LNCaP clone FGC (cell line): ENCODE measurements around the gene NCK2.

Experiments
- DNase-seq: peaks from one replicate; pipeline ENCODE4 v3.0.0-alpha.2; 2011; ENCODE audit warnings: low read depth
- H3K4me3 ChIP-seq: 2 replicates; pipeline ENCODE4 v1.5.1; 2011; ENCODE audit warnings: mild to moderate bottlenecking, low read depth, low read length, control low read depth
- TF ChIP-seq, protein P1 (sequence below): IDR thresholded peaks from 2 replicates; pipeline ENCODE4 v1.5.1; 2012; ENCODE audit warnings: mild to moderate bottlenecking; ENCODE audit not compliant: control insufficient read depth, insufficient read depth; ENCODE audit errors: extremely low read depth

Gene NCK2

DNA sequence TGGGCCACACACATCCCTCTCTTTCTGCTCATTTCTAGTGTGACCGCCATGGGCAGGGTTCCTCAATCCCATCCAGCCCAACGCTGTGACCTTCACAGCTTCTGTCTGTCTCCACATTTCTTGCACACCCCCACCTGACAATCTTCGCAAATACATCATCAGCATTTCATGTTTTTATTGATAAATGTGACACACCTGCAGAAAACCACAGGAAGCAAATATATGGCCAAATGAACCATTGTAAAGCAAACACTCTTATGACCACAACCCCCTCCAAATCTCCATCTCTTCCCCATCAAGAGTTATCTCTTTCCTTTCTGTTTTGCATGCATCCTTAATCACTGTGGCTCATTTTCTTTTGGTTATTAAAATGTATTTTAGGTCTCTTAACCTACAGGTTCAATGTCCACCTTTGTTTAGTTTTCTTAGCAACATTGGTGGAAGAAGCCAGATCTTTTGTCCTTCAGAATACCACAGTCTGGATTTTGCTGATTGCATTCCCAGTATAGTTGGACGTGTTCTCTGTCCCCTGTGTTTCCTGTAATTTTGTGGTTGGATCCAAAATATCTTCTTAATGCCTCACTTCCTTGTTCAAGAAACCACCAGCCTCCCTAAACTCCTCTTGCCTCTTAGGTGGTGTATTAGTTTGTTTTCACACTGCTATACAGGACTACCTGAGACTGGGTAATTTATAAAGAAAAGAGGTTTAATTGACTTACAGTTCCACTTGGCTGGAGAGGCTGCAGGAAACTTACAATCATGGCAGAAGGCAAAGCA lies 9.8 kb upstream of the NCK2 start:
- H3K4me3 ChIP-seq: no peak overlapping the region
- no peak for DNase-seq
- TF ChIP-seq, protein P1, sequence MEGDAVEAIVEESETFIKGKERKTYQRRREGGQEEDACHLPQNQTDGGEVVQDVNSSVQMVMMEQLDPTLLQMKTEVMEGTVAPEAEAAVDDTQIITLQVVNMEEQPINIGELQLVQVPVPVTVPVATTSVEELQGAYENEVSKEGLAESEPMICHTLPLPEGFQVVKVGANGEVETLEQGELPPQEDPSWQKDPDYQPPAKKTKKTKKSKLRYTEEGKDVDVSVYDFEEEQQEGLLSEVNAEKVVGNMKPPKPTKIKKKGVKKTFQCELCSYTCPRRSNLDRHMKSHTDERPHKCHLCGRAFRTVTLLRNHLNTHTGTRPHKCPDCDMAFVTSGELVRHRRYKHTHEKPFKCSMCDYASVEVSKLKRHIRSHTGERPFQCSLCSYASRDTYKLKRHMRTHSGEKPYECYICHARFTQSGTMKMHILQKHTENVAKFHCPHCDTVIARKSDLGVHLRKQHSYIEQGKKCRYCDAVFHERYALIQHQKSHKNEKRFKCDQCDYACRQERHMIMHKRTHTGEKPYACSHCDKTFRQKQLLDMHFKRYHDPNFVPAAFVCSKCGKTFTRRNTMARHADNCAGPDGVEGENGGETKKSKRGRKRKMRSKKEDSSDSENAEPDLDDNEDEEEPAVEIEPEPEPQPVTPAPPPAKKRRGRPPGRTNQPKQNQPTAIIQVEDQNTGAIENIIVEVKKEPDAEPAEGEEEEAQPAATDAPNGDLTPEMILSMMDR: no peak

DNA sequence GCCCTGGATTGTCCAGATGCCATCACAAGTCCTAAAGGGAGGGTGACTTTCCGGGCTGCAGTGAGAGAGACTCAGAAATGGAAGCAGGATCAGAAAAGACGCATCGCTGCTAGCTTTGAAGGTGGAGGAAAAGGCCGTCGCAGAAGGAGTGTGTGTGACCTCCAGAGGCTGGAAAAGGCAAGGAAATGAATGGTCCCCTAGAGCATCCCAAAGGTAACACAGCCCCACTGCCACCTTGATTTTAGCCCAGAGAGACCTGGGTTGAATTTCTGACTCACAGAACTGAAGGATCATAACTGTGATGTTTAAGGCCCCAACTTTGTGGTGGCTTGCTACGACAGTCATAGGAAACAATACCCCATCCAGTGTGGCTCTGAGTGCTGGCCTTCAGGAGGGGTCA lies 8.6 kb upstream of the NCK2 start:
- DNase-seq: no peak
- TF ChIP-seq, protein P1: no peak
- H3K4me3 ChIP-seq: no peak overlapping the region

DNA sequence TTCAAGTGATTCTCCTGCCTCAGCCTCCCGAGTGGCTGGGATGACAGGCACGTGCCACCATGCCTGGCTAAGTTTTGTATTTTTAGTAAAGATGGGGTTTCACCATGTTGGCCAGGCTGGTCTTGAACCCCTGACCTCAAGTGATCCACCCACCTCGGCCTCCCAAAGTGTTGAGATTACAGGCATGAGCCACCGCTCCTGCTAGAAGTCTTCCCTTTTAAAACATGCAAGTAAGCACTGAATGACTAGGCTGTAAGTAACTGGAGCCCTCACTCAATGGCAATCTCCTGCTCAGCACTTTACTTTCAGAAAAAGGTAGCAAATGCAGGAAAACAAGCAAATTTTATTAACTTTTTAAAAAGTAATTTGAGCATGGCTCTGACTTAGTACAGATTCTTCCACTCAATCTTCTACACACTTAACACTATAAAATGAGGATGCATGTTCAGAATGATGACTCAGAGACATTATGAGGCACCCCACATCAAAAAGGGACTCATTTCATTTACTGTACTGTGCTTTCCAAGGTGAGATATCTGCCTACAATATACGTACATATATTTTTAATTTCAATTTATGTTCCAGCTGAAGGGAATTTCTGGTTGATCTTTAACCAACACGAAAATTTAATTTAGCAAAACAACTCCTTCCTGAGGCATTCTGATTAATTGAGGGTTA lies 6.6 kb upstream of the NCK2 start:
- TF ChIP-seq, protein P1: no peak
- H3K4me3 ChIP-seq: no peak overlapping the region
- no peak for DNase-seq

DNA sequence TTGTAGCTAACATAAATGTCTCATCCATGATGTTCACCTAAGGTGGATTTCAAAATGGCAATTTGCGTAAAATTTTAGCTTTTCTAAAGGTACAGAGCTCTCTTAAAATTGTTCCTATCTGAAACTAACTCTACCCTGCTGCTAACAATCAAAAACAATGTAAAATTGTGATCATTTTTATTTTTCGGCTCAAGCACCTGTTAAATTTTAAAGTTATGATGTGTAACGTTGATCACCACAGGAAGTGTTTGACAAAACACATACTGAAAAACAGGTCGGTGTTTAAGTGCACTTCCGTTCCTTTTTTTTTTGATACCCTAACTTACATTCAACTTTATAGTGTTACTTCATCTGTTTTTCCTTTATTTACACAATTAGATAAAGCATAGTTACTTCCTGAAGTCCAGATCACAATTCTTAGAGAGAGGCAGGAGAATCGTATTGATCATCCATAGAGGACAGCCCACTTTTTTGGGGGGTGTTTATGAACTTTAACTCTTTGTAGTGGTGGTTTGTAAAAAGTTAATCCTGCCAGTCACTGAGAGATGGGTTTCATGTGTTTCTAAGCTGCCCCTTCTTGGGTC lies 6.0 kb upstream of the NCK2 start:
- TF ChIP-seq, protein P1: no peak
- no peak overlapping the region for H3K4me3 ChIP-seq
- DNase-seq: no peak

DNA sequence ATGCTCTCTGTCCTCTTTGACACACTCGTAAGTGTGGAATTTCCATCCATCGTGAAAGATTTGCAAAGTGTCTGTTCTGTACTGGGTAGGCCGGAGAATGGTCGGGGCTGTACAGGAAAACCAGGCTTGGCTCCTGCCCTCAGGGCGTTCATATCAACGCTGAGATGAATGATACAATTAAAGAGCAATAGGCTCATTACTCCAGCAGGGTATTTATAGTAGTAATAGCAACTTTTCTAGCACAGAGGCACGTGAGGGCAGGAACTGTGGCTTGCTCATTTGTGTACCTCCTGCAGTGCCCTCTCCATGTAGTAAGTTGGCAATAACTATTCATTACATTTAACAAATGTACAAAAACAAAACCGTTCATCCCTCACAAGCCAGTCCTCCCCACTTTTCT lies 5.3 kb upstream of the NCK2 start:
- DNase-seq: no peak
- TF ChIP-seq, protein P1: no peak
- H3K4me3 ChIP-seq: no peak overlapping the region

DNA sequence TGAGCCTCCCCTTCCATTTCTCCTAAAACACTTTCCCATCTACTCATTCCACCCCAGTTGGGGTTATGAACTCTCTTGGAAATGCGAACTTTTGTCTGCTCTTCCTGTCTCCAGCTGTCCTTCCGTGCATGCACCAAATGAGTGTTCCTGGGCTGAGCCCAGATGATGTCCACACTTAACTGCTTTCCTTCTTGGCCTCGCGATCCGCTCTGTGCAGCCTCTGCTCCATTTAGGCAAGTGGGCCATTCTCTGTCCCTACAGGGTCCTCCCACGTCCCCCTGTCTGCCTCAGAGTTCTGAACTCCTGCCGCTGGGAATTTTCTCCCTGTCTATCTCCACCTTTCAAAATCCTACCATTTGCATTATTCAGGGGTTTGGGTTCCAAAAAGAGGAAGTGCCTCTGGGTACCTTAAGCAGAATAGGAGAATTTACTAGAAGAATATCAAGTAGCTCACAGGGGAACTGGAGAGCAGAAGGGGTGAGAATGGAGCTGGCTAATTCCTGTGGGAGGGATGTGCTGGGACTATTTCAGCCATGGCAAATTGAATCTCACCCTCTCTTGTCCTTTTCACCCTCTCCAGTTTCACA lies 4.7 kb upstream of the NCK2 start:
- DNase-seq: no peak
- TF ChIP-seq, protein P1: no peak
- no peak overlapping the region for H3K4me3 ChIP-seq
